Measurements from ENCODE around the gene UBQLN3.

The UBQLN3 gene

DNA sequence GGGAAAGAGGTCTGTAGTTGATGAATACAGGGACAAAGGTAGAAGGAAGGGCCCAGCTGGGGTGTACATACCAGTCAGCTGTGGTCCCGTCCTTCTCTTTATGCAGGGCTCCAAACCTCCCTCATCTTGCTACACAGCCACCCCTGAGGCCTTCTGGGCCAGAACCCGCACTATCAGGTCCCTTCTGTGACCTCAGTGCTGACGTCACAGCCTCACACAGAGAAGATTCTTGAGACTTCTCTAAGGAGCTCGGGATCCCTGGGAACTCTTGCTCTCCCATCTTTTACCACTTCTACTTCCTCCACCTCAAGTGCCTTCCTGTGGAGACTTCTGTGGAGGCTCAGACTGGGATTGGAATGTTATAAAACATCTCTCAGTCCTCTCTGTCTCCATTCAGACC is at the start of gene UBQLN3:
TSS of gene UBQLN3 (minus strand) at position 155 of the 400 bp plus-strand sequence. CDS start 399 bp downstream, outside the sequence.
- TF ChIP-seq, protein P1, sequence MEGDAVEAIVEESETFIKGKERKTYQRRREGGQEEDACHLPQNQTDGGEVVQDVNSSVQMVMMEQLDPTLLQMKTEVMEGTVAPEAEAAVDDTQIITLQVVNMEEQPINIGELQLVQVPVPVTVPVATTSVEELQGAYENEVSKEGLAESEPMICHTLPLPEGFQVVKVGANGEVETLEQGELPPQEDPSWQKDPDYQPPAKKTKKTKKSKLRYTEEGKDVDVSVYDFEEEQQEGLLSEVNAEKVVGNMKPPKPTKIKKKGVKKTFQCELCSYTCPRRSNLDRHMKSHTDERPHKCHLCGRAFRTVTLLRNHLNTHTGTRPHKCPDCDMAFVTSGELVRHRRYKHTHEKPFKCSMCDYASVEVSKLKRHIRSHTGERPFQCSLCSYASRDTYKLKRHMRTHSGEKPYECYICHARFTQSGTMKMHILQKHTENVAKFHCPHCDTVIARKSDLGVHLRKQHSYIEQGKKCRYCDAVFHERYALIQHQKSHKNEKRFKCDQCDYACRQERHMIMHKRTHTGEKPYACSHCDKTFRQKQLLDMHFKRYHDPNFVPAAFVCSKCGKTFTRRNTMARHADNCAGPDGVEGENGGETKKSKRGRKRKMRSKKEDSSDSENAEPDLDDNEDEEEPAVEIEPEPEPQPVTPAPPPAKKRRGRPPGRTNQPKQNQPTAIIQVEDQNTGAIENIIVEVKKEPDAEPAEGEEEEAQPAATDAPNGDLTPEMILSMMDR (IDR thresholded peaks at IDR 0.05; ENCODE audit: low read depth, low read length, missing control alignments): no peak
- H3K4me3 ChIP-seq (ENCODE audit: low read depth, low read length): no peak within 1 kb of the TSS
- DNase-seq (ENCODE audit: low read depth): no peak

DNA sequence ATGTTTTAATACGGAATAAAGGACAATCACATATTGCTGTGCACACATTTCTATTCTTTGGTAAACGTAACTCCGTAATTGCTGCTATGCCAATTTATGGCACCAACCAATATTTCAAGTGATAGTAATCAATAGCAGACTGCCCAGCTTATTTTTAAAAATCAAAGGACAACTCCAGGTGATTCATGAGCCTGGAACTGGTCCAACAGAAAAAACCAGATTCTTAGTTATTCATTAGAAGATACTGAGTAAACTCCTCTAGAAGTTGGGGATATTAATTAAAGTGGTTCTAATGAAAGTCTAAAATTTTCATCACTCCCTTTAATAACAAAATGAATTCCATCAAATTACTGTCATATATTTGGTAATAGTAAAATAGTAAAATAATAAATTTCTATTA is 48.0 kb upstream of the UBQLN3 start:
- DNase-seq (ENCODE audit: low read depth): no peak
- TF ChIP-seq, protein P1 (IDR thresholded peaks at IDR 0.05; ENCODE audit: low read depth, low read length, missing control alignments): no peak
- no peak overlapping the region for H3K4me3 ChIP-seq (ENCODE audit: low read depth, low read length)

DNA sequence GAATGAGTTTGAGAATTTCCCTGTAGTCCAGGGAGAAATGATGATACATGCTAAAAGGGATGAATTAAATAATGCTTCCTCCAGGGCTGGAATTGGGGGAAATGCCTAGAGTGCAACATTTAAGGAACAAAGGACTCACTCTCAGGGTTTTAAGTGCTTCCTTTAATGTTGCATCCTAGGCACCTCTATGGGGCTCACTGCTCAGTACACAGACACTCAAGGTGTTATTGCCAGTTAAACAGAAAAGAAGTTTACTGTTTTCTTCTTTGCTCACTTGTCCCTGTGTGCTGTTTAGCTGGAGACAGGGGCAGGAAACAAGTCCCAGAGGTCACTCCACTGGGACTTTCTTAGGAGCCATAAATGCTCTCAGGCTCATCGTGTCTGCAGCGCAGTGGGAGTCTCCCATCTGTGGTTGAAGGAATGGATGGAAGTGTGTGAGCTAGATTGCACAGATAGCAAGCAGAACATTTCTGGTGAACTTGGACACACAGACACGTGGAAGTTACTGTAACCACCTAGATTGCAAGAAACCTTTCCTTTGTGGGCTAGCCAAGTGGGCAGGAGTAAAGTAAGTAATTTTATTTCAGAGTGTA is 46.9 kb upstream of the UBQLN3 start:
- DNase-seq (ENCODE audit: low read depth): no peak
- TF ChIP-seq, protein P1 (IDR thresholded peaks at IDR 0.05; ENCODE audit: low read depth, low read length, missing control alignments): no peak
- H3K4me3 ChIP-seq (ENCODE audit: low read depth, low read length): no peak overlapping the region

DNA sequence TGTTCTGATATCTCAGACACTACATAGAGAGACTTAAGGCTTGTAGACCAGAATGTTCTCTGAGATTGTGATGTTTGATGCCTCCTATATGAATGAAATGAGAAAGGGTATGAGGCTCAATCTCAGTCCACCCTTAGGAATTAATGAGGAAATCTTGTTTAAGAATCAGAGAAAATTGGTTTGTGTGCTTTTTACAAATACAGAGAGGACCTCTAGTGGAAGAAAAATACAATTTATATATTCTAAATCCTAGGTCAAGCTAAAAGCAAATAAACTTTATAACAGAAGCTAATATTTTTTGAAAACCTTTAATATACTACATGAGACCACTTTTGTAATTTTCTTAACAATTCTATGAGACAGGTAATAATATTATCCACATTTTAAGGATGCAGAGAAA is 43.6 kb upstream of the UBQLN3 start:
- no peak for DNase-seq (ENCODE audit: low read depth)
- no peak overlapping the region for H3K4me3 ChIP-seq (ENCODE audit: low read depth, low read length)
- TF ChIP-seq, protein P1 (IDR thresholded peaks at IDR 0.05; ENCODE audit: low read depth, low read length, missing control alignments): no peak

DNA sequence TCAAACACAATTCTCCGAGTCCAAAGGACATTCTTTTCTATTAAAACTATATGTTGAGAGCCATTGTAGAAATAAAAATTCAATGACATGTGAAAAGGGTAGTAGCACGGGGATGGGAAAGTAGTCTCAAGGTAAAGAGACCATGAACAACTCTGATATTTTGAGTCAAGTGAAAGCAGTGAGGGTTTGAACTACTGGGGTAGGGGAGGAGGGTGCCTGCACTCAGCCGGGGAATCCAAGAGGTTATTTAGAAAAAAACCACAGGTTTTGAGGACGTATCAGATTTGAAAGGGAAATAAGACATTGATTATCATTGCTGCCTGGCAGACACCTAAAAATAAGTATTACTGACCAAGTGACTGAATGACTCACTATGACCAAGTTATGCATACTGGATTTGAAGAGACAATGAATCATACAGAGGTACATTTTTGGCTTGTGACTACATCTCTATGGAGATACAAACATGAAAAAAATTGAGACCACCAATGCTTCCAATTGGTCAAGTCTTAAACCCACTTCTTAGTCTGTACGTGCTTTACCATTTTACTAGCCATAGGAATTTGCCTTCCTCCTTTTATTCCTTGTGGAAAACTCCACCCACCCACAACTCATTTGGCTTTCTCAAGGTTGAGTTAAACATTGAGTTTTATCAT is 40.8 kb upstream of the UBQLN3 start:
- DNase-seq (ENCODE audit: low read depth): no peak
- H3K4me3 ChIP-seq (ENCODE audit: low read depth, low read length): no peak overlapping the region
- TF ChIP-seq, protein P1 (IDR thresholded peaks at IDR 0.05; ENCODE audit: low read depth, low read length, missing control alignments): no peak

DNA sequence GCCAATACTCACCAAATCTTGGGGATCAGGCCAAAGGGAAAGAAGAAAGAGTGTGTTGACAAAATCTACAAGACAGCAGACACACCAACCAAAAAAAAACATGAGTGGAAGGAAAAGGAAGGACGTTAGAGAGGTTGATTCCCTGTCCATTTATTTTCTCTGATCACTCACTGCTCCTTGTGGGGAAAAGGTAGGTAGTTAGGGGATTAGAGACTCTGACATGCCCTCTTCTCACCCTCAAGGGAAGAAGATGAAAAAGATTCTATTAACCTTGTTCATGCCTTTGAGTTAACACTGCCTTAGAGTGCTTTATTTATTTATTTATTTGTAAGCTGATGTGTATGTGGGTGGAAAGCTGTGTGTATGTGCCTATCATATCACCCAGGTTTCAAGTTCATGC is 38.7 kb upstream of the UBQLN3 start, which contains the start of gene OR52H1:
TSS of gene OR52H1 (minus strand) at position 101 of the 400 bp plus-strand sequence. CDS start 3,035 bp downstream, outside the sequence.
- no peak within 1 kb of the TSS for H3K4me3 ChIP-seq (ENCODE audit: low read depth, low read length)
- DNase-seq (ENCODE audit: low read depth): no peak
- TF ChIP-seq, protein P1 (IDR thresholded peaks at IDR 0.05; ENCODE audit: low read depth, low read length, missing control alignments): no peak
